HG03521 (cell line): ENCODE data around the gene MEIS2.

Experiments
- ATAC-seq: cut with Tn5 transposase; IDR thresholded peaks from one replicate; pipeline ENCODE4 v1.9.1; 2021; ENCODE audit warnings: mild to moderate bottlenecking, moderate library complexity; ENCODE audit not compliant: unreplicated experiment

The MEIS2 gene

GRCh38 chr15:36904715-36905114 lies 195.6 kb downstream of the MEIS2 start:
- ATAC-seq = no peak

- no peak for ATAC-seq
Observed at GRCh38 chr15:36903922-36904556, 196.3 kb downstream of the MEIS2 start.

GRCh38 chr15:36903195-36903594 lies 197.2 kb downstream of the MEIS2 start:
- no peak for ATAC-seq

GRCh38 chr15:36901012-36901411 lies 199.3 kb downstream of the MEIS2 start:
- ATAC-seq = no peak

- no peak for ATAC-seq
Observed at GRCh38 chr15:36899696-36900095, 200.7 kb downstream of the MEIS2 start.

- no peak for ATAC-seq
Observed at GRCh38 chr15:36898536-36899126, 201.7 kb downstream of the MEIS2 start.

GRCh38 chr15:36897834-36898233 lies 202.5 kb downstream of the MEIS2 start:
- no peak for ATAC-seq

- no peak for ATAC-seq
Observed at GRCh38 chr15:36896949-36897348, 203.4 kb downstream of the MEIS2 start.

- no peak for ATAC-seq
Observed at GRCh38 chr15:36894075-36894474, 206.3 kb downstream of the MEIS2 start.

- ATAC-seq = no peak
Observed at GRCh38 chr15:36893276-36893675, 207.1 kb downstream of the MEIS2 start.

GRCh38 chr15:36888011-36888992 lies 212.0 kb downstream of the MEIS2 start:
- ATAC-seq = no peak

GRCh38 chr15:36887214-36887961 lies 213.0 kb downstream of the MEIS2 start:
- no peak for ATAC-seq

GRCh38 chr15:36886701-36887100 lies 213.6 kb downstream of the MEIS2 start:
- no peak for ATAC-seq

GRCh38 chr15:36886191-36886590 lies 214.2 kb downstream of the MEIS2 start:
- ATAC-seq = no peak

- ATAC-seq = no peak
Observed at GRCh38 chr15:36885771-36886170, 214.6 kb downstream of the MEIS2 start.

GRCh38 chr15:36884936-36885635 lies 215.3 kb downstream of the MEIS2 start:
- ATAC-seq = no peak

GRCh38 chr15:36884518-36884875 lies 215.9 kb downstream of the MEIS2 start:
- no peak for ATAC-seq

- peak; percentile 77 for ATAC-seq
Observed at GRCh38 chr15:36883713-36884517, 216.4 kb downstream of the MEIS2 start.

GRCh38 chr15:36882487-36883131 lies 217.7 kb downstream of the MEIS2 start:
- no peak for ATAC-seq
